HG02938 (cell line): ENCODE measurements around the gene G6PC3.
A peak's percentile ranks its signal among the peaks of the same experiment; 100 is the strongest.

ENCODE experiments used
- ATAC-seq: cut with Tn5 transposase; IDR thresholded peaks from one replicate; pipeline ENCODE4 v1.9.1; 2021; ENCODE audit warnings: mild to moderate bottlenecking, moderate library complexity; ENCODE audit not compliant: unreplicated experiment

G6PC3 gene

GRCh38 chr17:44121997-44122815, 51.7 kb downstream of the G6PC3 start:
- ATAC-seq = no peak

GRCh38 chr17:44122816-44123355, 52.4 kb downstream of the G6PC3 start:
- ATAC-seq = peak; percentile 12

- ATAC-seq = peak; percentile 75
These were observed 53.0 kb downstream of the G6PC3 start, which contains the start of gene HDAC5 for GRCh38 chr17:44123356-44124117. Gene HDAC5, minus strand, starts transcription at chr17:44123641. Its CDS starts 6,126 bp downstream, at chr17:44117515.

GRCh38 chr17:44124118-44124438, 53.5 kb downstream of the G6PC3 start:
- ATAC-seq = no peak
